ENCODE measurements around the gene KBTBD12.

DNA sequence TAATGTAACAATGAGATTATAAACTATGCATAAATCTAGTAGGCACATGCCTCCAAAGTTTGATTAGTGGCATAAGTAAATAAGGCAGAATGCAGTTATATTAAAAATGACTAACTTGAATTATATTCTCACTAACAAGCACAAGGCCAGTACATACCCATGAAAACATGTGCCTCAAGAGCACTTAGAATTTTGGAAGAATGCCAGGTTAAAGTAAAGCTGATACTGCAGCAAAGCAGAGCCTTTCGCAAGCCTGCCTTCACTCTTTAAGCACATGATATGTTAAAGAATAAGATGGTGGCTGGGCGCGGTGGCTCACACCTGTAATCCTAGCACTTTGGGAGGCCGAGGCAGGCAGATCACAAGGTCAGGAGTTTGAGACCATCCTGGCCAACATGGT is 49.0 kb downstream of the KBTBD12 start:
- TF ChIP-seq, protein P1, sequence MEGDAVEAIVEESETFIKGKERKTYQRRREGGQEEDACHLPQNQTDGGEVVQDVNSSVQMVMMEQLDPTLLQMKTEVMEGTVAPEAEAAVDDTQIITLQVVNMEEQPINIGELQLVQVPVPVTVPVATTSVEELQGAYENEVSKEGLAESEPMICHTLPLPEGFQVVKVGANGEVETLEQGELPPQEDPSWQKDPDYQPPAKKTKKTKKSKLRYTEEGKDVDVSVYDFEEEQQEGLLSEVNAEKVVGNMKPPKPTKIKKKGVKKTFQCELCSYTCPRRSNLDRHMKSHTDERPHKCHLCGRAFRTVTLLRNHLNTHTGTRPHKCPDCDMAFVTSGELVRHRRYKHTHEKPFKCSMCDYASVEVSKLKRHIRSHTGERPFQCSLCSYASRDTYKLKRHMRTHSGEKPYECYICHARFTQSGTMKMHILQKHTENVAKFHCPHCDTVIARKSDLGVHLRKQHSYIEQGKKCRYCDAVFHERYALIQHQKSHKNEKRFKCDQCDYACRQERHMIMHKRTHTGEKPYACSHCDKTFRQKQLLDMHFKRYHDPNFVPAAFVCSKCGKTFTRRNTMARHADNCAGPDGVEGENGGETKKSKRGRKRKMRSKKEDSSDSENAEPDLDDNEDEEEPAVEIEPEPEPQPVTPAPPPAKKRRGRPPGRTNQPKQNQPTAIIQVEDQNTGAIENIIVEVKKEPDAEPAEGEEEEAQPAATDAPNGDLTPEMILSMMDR (IDR thresholded peaks at IDR 0.05; ENCODE audit: low read depth, low read length, missing input control) = no peak
- no peak for TF ChIP-seq EGR1 (IDR thresholded peaks at IDR 0.05; ENCODE audit: low read depth in 2 of 2)
- no peak for TF ChIP-seq RAD21 (IDR thresholded peaks at IDR 0.05)
- TF ChIP-seq FOXA1 (IDR thresholded peaks at IDR 0.05) = no peak
- no peak for TF ChIP-seq TAF1 (conservative IDR thresholded peaks at IDR 0.05)
- TF ChIP-seq, protein P2, sequence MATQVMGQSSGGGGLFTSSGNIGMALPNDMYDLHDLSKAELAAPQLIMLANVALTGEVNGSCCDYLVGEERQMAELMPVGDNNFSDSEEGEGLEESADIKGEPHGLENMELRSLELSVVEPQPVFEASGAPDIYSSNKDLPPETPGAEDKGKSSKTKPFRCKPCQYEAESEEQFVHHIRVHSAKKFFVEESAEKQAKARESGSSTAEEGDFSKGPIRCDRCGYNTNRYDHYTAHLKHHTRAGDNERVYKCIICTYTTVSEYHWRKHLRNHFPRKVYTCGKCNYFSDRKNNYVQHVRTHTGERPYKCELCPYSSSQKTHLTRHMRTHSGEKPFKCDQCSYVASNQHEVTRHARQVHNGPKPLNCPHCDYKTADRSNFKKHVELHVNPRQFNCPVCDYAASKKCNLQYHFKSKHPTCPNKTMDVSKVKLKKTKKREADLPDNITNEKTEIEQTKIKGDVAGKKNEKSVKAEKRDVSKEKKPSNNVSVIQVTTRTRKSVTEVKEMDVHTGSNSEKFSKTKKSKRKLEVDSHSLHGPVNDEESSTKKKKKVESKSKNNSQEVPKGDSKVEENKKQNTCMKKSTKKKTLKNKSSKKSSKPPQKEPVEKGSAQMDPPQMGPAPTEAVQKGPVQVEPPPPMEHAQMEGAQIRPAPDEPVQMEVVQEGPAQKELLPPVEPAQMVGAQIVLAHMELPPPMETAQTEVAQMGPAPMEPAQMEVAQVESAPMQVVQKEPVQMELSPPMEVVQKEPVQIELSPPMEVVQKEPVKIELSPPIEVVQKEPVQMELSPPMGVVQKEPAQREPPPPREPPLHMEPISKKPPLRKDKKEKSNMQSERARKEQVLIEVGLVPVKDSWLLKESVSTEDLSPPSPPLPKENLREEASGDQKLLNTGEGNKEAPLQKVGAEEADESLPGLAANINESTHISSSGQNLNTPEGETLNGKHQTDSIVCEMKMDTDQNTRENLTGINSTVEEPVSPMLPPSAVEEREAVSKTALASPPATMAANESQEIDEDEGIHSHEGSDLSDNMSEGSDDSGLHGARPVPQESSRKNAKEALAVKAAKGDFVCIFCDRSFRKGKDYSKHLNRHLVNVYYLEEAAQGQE (IDR thresholded peaks at IDR 0.05) = no peak
- TF ChIP-seq, protein P3, sequence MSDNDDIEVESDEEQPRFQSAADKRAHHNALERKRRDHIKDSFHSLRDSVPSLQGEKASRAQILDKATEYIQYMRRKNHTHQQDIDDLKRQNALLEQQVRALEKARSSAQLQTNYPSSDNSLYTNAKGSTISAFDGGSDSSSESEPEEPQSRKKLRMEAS (IDR thresholded peaks at IDR 0.05) = no peak
- TF ChIP-seq, protein P4, sequence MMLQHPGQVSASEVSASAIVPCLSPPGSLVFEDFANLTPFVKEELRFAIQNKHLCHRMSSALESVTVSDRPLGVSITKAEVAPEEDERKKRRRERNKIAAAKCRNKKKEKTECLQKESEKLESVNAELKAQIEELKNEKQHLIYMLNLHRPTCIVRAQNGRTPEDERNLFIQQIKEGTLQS (IDR thresholded peaks at IDR 0.05) = no peak
- no peak for TF ChIP-seq JUND (IDR thresholded peaks at IDR 0.05)
- TF ChIP-seq SP1 (IDR thresholded peaks at IDR 0.05) = no peak
- TF ChIP-seq FOXA2 (IDR thresholded peaks at IDR 0.05) = no peak
- no peak for TF ChIP-seq YY1 (IDR thresholded peaks at IDR 0.05)
- TF ChIP-seq GABPA (IDR thresholded peaks at IDR 0.05 in 1 of 2, conservative IDR thresholded peaks at IDR 0.05 in 1 of 2) = no peak

All from liver (tissue), 3 donors.